Kidney (tissue), 14 donors: ENCODE data around the gene PPARG. TPM values are rescaled to one million over a fixed set of nuclear protein-coding genes. Genes with fewer than 3 reads are reported as not detected.
A peak's percentile ranks its signal among the peaks of the same experiment; 100 is the strongest.

Source experiments
- DNase-seq, 5 donors: peaks; one replicate each; pipeline ENCODE4 v3.0.0-alpha.2; 2013 to 2020
- FAIRE-seq: peaks from 2 replicates; lab custom pipeline; 2012; peaks lifted over from hg19 to GRCh38; lab: Jason Lieb, UNC
- H3K27ac ChIP-seq, 2 donors: one replicate each; pipeline ENCODE4 v1.7.0; 2013; ENCODE audit warnings: low read depth in 2 of 2, low read length in 2 of 2, inconsistent platforms in 1 of 2
- H3K27me3 ChIP-seq: one replicate; pipeline ENCODE4 v1.7.1; 2013; ENCODE audit warnings: low read length, inconsistent platforms; ENCODE audit not compliant: control insufficient read depth, insufficient read depth
- H3K36me3 ChIP-seq, 3 donors: one replicate each; pipeline versions ENCODE4 v1.7.0 to v1.7.1; 2013; ENCODE audit warnings: low read length in 3 of 3, control low read depth in 1 of 3, inconsistent platforms in 1 of 3; ENCODE audit not compliant: insufficient read depth in 3 of 3, control insufficient read depth in 2 of 3
- H3K4me1 ChIP-seq, 3 donors: one replicate each; pipeline versions ENCODE4 v1.7.0 to v1.7.1; 2013; ENCODE audit warnings: low read length in 3 of 3, inconsistent platforms in 1 of 3, low read depth in 1 of 3; ENCODE audit not compliant: control insufficient read depth in 2 of 3, insufficient read depth in 2 of 3
- H3K4me3 ChIP-seq, 3 donors: one replicate each; pipeline versions ENCODE4 v1.7.0 to v1.8.1; 2013; ENCODE audit warnings: low read length in 3 of 3, control low read depth in 1 of 3, inconsistent platforms in 1 of 3
- H3K9ac ChIP-seq, 3 donors: one replicate each; pipeline versions ENCODE4 v1.7.0 to v1.7.1; 2013; ENCODE audit warnings: low read length in 3 of 3, control low read depth in 1 of 3, inconsistent platforms in 1 of 3
- H3K9me3 ChIP-seq, 3 donors: one replicate each; pipeline versions ENCODE4 v1.7.0 to v1.7.1; 2013; ENCODE audit warnings: low read length in 3 of 3, control low read depth in 1 of 3, inconsistent platforms in 1 of 3; ENCODE audit not compliant: control insufficient read depth in 2 of 3, insufficient read depth in 1 of 3
- intact Hi-C: fragments of 100-400 bp; cut with DNase I; formaldehyde crosslinking; loops from one replicate; pipeline ENCODE4 v1.11.1; 2022
- polyA plus RNA-seq: library from polyadenylated mRNA; stranded (reverse); fragments of 350-450 nt; fragmentation: Illumina TruSeq; extraction: RNeasy Lipid Tissue Mini Kit (QIAGEN cat#74804); gene quantifications from one replicate; pipeline ENCODE4 v1.2.3, GENCODE V29; 2014; ENCODE audit warnings: low read depth, low replicate concordance; ENCODE audit not compliant: insufficient read depth
- total RNA-seq: library from RNA; stranded (reverse); fragmentation: NEBNext Ultra II Directional; extraction: Animal tissue kit (Norgen Biotek cat#: 25700); gene quantifications from one replicate; pipeline ENCODE4 v1.2.1, GENCODE V29; 2021
- TF ChIP-seq, protein P1 (sequence below): IDR thresholded peaks from 3 replicates; pipeline ENCODE4 v1.5.1; 2012; ENCODE audit warnings: mild to moderate bottlenecking, moderate library complexity, borderline replicate concordance; ENCODE audit not compliant: insufficient read depth; ENCODE audit errors: extremely low read depth
- donor health status: control.
- donor health status: control.
- donor health status: control.
- donor health status: control.
- donor health status: control.
- donor health status: DM: yes; HTN: yes; CAD: no.
- donor health status: Normal renal cell carcinoma (clear cell type).

The PPARG gene
- total and polyA plus RNA-seq, 2 donors from 2014 or later, result 19.0 to 19.2 TPM

DNA sequence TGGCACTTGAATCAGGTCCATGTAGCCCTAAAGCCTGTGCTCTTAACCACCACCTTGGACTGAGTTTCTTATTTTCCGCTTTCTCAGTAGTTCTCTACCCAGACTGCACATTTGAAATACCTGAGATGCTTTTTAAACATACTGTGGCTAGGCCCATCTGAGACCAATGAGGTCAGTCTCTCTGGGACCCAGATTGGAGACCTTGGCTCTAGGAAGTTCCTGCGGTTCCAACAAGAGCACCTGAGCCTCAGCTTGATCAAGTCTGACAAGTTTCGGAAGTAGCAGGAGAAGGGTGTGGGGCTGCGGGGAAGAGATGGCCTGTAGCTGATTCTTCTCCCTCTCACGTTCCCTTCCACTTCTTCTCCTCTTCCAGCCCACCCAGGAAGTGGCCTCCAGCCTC, 183.9 kb downstream of the PPARG start:
- no peak for DNase-seq
- H3K9me3 ChIP-seq, result no peaks in the 10 kb centered on the region
- no peak for FAIRE-seq
- no peaks in the 10 kb centered on the region for H3K27me3 ChIP-seq
- intact Hi-C loops, result no loop called here
- no peak overlapping the region for H3K4me3 ChIP-seq
- no peak overlapping the region for H3K9ac ChIP-seq
- no peak overlapping the region for H3K27ac ChIP-seq
- no peaks in the 10 kb centered on the region for H3K36me3 ChIP-seq
- H3K4me1 ChIP-seq, result no peaks in the 10 kb centered on the region
- TF ChIP-seq, protein P1, sequence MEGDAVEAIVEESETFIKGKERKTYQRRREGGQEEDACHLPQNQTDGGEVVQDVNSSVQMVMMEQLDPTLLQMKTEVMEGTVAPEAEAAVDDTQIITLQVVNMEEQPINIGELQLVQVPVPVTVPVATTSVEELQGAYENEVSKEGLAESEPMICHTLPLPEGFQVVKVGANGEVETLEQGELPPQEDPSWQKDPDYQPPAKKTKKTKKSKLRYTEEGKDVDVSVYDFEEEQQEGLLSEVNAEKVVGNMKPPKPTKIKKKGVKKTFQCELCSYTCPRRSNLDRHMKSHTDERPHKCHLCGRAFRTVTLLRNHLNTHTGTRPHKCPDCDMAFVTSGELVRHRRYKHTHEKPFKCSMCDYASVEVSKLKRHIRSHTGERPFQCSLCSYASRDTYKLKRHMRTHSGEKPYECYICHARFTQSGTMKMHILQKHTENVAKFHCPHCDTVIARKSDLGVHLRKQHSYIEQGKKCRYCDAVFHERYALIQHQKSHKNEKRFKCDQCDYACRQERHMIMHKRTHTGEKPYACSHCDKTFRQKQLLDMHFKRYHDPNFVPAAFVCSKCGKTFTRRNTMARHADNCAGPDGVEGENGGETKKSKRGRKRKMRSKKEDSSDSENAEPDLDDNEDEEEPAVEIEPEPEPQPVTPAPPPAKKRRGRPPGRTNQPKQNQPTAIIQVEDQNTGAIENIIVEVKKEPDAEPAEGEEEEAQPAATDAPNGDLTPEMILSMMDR, result no peak

DNA sequence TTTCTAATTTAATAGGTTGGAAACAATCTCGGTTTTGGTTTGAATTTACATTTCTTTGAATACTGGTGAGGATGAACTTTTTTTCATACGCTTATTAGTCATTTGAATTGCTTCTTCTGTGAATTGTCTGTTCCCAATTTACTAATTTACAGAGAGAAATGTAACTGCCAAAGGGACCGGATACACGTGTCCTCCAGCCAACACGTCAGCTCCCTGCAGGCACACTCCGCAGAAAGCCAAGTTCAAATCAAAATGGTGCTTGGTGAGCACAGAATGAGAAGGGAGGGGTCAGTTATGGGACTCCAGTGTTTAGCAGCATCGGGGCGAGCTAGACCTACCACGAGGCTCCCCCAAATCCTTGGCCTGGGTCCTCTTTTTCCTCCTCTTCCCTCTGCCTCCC, 184.6 kb downstream of the PPARG start:
- no peaks in the 10 kb centered on the region for H3K4me1 ChIP-seq
- H3K27ac ChIP-seq, result no peak overlapping the region
- no peak overlapping the region for H3K4me3 ChIP-seq
- TF ChIP-seq, protein P1, result no peak
- H3K27me3 ChIP-seq, result no peaks in the 10 kb centered on the region
- intact Hi-C loops, result no loop called here
- FAIRE-seq (no peak), DNase-seq (no peak)
- H3K9ac ChIP-seq, result no peak overlapping the region
- no peaks in the 10 kb centered on the region for H3K36me3 ChIP-seq
- H3K9me3 ChIP-seq, result no peaks in the 10 kb centered on the region

DNA sequence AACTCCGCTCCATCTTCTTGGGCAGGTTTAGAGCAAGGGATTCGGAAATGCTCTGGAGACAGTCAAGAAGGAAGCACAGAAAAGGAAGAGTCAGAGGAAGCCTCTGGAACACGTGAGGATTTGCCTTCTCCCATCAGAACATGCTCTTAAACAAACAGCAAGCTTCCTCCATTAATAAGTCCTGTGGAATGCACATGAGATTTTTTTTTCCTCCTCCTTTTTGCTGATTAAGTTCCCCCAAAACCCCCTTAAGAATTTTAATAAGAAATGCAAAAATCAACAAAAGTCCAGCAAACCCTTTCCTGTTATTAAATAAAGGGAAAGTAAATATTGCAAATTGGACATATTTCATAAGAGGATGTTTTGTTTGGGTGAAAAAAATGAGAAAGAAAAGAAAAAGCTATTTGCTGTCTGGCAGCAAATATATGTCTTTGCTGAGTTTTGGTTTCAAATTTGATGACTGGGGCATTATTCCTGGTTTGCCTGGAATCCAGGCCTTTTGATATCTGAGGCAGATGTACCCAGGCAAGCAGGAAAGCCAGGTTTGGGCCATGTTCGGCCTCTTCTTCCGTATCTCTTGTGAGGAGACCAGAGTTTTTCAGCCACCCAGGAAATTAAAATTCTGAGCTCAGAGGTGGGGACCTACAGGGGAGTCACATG, 187.5 kb downstream of the PPARG start:
- FAIRE-seq, result no peak
- Histone ChIP-seq H3K27me3 (no peaks in the 10 kb centered on the region), H3K27ac (peak overlapping the region in 1 of 2 donors; percentile 70), H3K36me3 (no peaks in the 10 kb centered on the region), H3K4me3 (no peak overlapping the region), H3K4me1 (no peaks in the 10 kb centered on the region), H3K9ac (no peak overlapping the region), H3K9me3 (no peaks in the 10 kb centered on the region)
- DNase-seq, result peak in 1 of 5 donors; percentile 46
- intact Hi-C loops, result loop anchor here (5.0 kb wide), 1 partner anchor 334 kb away; no protein-coding TSS in a partner anchor
- TF ChIP-seq, protein P1, result no peak
